Activated CD8-positive, alpha-beta memory T cell treated with anti-CD3 and anti-CD28 coated beads, Interleukin-2, amount 50 U/mL, for 48 hours (primary cell): ENCODE results near the gene SLC25A5.
A peak's percentile ranks its signal among the peaks of the same experiment; 100 is the strongest.
"Not testable (repeated sequence)": the region's sequence is repeated elsewhere in the genome, so short reads cannot be mapped to it uniquely, and the experiment has no call there.

Experiments used
- DNase-seq: peaks from one replicate; pipeline ENCODE4 v3.0.0-alpha.2; 2020

SLC25A5 gene

DNA sequence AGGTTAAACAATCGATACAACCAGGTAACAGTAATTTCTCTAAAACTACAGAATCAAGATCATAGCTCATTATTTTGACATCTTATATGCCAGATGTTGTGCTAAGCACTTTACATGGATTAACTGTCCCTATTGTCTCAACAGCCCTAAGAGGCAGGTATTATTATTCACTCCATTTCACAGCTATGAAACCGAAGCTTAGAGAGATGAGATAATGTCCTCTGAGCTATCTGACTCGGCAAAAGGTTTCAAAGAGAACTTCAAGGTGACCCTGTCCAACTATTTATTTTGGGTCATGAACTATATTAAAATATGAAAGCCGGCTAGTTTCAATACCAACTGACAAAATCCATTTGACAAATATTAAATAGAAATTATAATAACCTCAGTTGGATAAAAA is 10.3 kb downstream of the SLC25A5 start:
- no peak for DNase-seq

GRCh38 chrX:119479845-119480244 is 11.6 kb downstream of the SLC25A5 start:
- no peak for DNase-seq

DNA sequence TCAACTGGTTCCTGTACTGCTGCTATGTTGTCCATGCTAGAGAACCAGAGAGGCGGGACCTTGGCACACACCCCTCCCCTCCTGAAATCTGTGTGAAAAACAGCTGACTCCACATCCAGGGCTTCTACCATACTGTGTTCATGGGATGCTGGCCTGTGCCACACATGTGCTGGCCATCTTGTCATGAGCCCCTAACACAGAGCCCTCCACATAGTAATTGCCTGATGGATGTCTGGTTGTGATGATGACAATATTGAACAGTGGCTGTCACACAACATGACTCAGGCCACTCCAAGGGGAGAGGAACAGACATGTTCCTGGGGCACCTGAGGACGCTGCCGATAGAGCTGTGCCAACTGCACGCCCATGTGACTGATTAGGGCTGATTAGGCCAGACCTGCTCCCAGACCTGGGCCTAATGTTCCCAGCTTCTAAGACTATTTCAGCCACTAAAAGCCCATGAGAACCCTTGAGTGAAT is 13.1 kb downstream of the SLC25A5 start:
- DNase-seq, result no peak

GRCh38 chrX:119482041-119482440 is 13.8 kb downstream of the SLC25A5 start:
- no peak for DNase-seq

- DNase-seq, result peak; percentile 84
These were observed 14.5 kb downstream of the SLC25A5 start for GRCh38 chrX:119482481-119483480.

DNA sequence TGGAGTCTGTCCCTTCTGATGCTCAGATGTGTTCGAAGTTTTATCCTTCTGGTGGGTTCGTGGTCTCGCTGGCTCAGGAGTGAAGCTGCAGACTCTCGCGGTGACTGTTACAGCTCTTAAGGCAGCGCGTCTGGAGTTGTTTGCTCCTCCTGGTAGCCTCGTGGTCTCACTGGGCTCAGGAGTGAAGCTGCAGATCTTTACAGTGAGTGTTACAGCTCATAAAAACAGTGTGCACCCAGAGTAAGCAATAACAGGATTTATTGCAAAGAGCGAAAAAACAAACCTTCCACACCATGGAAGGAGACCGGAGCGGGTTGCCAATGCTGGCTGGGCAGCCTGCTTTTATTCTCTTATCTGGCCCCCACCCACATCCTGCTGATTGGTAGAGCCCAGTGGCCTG is 18.5 kb downstream of the SLC25A5 start:
- no peak for DNase-seq

DNA sequence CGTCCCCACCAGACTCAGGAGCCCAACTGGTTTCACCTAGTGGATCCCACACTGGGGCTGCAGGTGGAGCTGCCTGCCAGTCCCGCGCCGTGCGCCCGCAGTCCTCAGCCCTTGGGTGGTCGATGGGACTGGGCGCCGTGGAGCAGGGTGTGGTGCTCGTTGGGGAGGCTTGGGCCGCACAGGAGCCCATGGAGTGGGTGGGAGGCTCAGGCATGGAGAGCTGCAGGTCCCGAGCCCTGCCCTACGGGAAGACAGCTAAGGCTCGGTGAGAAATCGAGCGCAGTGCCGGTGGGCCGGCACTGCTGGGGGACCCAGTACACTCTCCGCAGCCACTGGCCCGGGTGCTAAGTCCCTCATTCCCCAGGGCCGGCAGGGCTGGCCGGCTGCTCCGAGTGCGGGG is 19.5 kb downstream of the SLC25A5 start:
- DNase-seq, result not testable (repeated sequence)

DNA sequence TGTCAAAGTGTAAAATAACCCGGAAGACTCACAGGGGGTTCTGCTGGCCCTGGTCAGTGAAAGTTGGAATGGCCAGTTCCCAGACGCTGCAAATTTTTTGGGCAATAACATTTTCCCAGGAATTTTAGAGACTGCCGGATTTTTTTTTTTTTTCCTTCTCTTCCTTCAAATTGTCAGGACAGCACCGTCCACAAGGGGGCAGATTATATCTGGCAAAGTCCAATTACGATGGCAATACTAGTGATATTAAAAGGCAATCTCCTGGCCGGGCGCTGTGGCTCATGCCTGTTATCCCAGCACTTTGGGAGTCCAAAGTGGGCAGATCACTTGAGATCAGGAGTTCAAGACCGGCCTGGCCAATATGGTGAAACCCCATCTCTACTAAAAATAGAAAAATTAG is 20.5 kb downstream of the SLC25A5 start:
- DNase-seq, result no peak

GRCh38 chrX:119489212-119490074 is 21.2 kb downstream of the SLC25A5 start:
- DNase-seq, result no peak

GRCh38 chrX:119492463-119492862 is 24.2 kb downstream of the SLC25A5 start:
- DNase-seq, result no peak

GRCh38 chrX:119493851-119494495 is 25.7 kb downstream of the SLC25A5 start:
- not testable (repeated sequence) for DNase-seq

GRCh38 chrX:119495734-119496726 is 27.8 kb downstream of the SLC25A5 start:
- no peak for DNase-seq

- no peak for DNase-seq
These were observed 28.9 kb downstream of the SLC25A5 start for GRCh38 chrX:119497185-119497584.

- no peak for DNase-seq
These were observed 32.0 kb downstream of the SLC25A5 start for GRCh38 chrX:119500061-119500800.

DNA sequence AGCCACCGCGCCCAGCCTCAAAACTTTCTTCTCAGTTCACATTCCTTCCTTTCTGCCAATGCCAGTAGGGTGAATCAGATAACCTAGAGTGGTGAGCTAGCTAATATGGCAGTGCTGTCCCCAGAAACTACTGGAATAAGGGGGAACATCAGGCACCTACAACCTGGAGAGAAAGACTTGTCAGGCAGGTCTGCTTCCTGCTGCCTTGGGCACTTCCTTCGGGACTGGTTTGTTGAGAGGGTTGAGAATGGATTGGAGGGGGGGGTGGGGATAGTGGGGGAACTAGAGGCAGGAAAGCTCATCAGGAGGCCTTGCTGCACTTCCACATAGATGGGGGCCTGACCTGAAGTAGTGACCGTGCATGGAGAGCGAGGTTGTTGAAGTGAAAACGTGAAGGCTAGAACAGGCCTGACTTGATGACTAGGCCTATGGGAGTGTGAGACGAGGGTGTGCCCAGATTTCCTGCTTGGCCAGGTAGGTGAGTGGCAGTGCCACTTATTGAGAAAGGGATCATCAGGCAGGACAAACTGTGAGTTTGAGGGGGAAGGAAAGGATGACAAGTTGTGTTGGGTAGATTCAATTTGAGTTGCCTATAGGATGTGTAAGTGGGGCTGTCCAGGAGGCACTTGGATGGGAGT is 33.4 kb downstream of the SLC25A5 start:
- no peak for DNase-seq

GRCh38 chrX:119502727-119503483 is 34.7 kb downstream of the SLC25A5 start:
- DNase-seq, result no peak

GRCh38 chrX:119503484-119503861 is 35.2 kb downstream of the SLC25A5 start:
- no peak for DNase-seq

- DNase-seq, result not testable (repeated sequence)
These were observed 36.9 kb downstream of the SLC25A5 start for GRCh38 chrX:119505145-119505544.

GRCh38 chrX:119505945-119506344 is 37.7 kb downstream of the SLC25A5 start:
- no peak for DNase-seq

- DNase-seq, result no peak
These were observed 39.0 kb downstream of the SLC25A5 start for GRCh38 chrX:119507206-119507605.
